GM12892 (cell line): ENCODE measurements around the gene CDKN2AIPNL.

Source experiments
- POLR2A ChIP-seq: IDR thresholded peaks from 2 replicates; pipeline ENCODE4 v1.6.1; 2011; ENCODE audit warnings: low read depth, low read length, control low read depth
- POLR2AphosphoS5 ChIP-seq: IDR thresholded peaks from 2 replicates; pipeline ENCODE4 v1.6.1; 2011; ENCODE audit warnings: low read depth, low read length, control low read depth
- TAF1 ChIP-seq: IDR thresholded peaks from 2 replicates; pipeline ENCODE4 v1.6.1; 2011; ENCODE audit warnings: low read depth, mild to moderate bottlenecking, control low read depth, low read length, borderline replicate concordance

GRCh38 chr5:134444941-134445471 lies 33.3 kb upstream of the CDKN2AIPNL start:
- TF ChIP-seq TAF1 (no peak), POLR2A (no peak), POLR2AphosphoS5 (no peak)
